Spleen (tissue), 7 donors: Measurements from ENCODE around the gene PDE8B.

Experiments used
- POLR2A ChIP-seq, 3 donors: fragments of 450-650 bp; IDR thresholded peaks; one replicate each; pipeline ENCODE4 v1.5.1; 2017; ENCODE audit warnings: antibody characterized with exemption in 3 of 3, mild to moderate bottlenecking in 1 of 3
- TF ChIP-seq, protein P1 (sequence below), 11 experiments: fragments of 200-600 bp in 7 of 11; fragments of 450-650 bp in 4 of 11; sonication (generic) in 4 of 11; IDR thresholded peaks in 8 of 11; conservative IDR thresholded peaks in 3 of 11; 1 replicate in 7 of 11; 2 replicates in 4 of 11; pipeline versions ENCODE4 v1.4.0 to v1.8.0; 2016 to 2021; ENCODE audit warnings: antibody characterized with exemption in 11 of 11, inconsistent platforms in 4 of 11, mild to moderate bottlenecking in 1 of 11
- donor health status: DM: no; HTN: no; CAD: no; lungs with moderate emphysema.
- donor health status: DM: no; HTN: no; CAD: no.
- donor health status: DM: no; HTN: no; CAD: no.

DNA sequence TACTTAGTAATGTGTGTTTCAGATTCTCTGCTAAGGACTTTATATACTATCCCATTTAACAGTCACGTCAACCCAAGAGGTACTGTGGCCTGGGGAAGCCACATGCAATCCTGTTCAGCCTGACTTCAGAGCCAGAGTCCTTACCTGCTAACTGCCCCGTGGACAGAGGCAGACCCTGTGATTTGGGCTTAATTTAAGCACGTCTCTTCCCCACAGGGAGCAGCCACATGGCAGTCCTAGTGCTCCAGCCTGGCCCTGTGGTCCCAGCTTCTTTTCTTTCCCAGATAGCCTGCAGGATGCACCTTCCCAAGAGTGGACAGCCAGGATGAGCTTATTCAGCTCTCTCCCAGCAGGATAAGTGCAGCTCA lies 71.5 kb downstream of the PDE8B start:
- TF ChIP-seq, protein P1, sequence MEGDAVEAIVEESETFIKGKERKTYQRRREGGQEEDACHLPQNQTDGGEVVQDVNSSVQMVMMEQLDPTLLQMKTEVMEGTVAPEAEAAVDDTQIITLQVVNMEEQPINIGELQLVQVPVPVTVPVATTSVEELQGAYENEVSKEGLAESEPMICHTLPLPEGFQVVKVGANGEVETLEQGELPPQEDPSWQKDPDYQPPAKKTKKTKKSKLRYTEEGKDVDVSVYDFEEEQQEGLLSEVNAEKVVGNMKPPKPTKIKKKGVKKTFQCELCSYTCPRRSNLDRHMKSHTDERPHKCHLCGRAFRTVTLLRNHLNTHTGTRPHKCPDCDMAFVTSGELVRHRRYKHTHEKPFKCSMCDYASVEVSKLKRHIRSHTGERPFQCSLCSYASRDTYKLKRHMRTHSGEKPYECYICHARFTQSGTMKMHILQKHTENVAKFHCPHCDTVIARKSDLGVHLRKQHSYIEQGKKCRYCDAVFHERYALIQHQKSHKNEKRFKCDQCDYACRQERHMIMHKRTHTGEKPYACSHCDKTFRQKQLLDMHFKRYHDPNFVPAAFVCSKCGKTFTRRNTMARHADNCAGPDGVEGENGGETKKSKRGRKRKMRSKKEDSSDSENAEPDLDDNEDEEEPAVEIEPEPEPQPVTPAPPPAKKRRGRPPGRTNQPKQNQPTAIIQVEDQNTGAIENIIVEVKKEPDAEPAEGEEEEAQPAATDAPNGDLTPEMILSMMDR (IDR thresholded peaks at IDR 0.05 in 8 of 11, conservative IDR thresholded peaks at IDR 0.05 in 3 of 11): no peak
- TF ChIP-seq POLR2A (IDR thresholded peaks at IDR 0.05): no peak
